Measurements from ENCODE around the gene RRBP1. TPM values are rescaled to one million over a fixed set of nuclear protein-coding genes. Genes with fewer than 3 reads are reported as not detected.

The RRBP1 gene
- total and polyA plus RNA-seq, 7 experiments from 2014 or later = 4.1 to 73.9 (median 28.1) TPM

DNA sequence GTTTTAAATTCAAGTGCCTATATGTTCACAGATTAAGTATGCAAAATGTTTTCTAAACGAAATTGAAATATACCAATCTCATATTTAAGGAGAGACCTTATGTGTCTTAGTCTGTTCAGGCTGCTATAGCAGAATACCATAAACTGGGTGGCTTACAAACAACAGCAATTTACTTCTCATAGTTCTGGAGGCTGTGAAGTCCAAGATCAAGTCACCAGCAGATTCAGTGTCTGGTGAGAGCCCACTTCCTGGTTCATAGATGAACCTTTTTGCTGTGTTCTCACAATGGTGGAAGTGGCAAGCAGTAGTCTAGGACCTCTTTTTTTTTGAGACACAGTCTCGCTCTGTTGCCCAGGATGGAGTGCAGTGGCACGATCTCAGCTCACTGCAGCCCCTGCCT is 115.7 kb downstream of the RRBP1 start:
- H3K27me3 Mint-ChIP-seq = peaks cover 0 to 21% (median 0%) of the 10 kb centered on the region in 5 donors
- peaks cover 0 to 4% (median 0%) of the 10 kb centered on the region in 5 donors for H3K36me3 Mint-ChIP-seq
- H3K9me3 ChIP-seq (ENCODE audit: control insufficient read depth in 2 of 3, low read length in 3 of 3) = no peaks in the 10 kb centered on the region
- H3K27ac ChIP-seq (ENCODE audit: low read depth, low read length) = no peak overlapping the region
- ATAC-seq = no peak
- ChIA-PET CTCF (interaction anchor here (0.5 kb wide), 1 partner anchor 81 kb away, joined by 3 read pairs; no protein-coding TSS in a partner anchor), POLR2A (no interaction called here)
- no peak overlapping the region for H3K27ac Mint-ChIP-seq
- peaks cover 5% of the 10 kb centered on the region in 2 donors for H3K4me1 ChIP-seq (ENCODE audit: control insufficient read depth in 2 of 2, insufficient read depth in 2 of 2, low read length in 2 of 2)
- no peak for DNase-seq
- H3K9me3 Mint-ChIP-seq = peaks cover 0 to 3% (median 0%) of the 10 kb centered on the region in 11 donors
- H3K4me3 ChIP-seq (ENCODE audit: low read length) = no peak overlapping the region
- no peaks in the 10 kb centered on the region for H3K27me3 ChIP-seq (ENCODE audit: control insufficient read depth in 2 of 2, insufficient read depth in 2 of 2, low read length in 2 of 2)
- peaks cover 0 to 10% (median 0%) of the 10 kb centered on the region in 3 experiments for H3K36me3 ChIP-seq (ENCODE audit: control insufficient read depth in 2 of 3, insufficient read depth in 3 of 3, low read length in 3 of 3)
- no peak overlapping the region for H3K4me3 Mint-ChIP-seq
- intact Hi-C loops (cut with micrococcal nuclease) = no loop called here
- peaks cover 4 to 20% (median 9%) of the 10 kb centered on the region in 7 donors for H3K4me1 Mint-ChIP-seq

DNA sequence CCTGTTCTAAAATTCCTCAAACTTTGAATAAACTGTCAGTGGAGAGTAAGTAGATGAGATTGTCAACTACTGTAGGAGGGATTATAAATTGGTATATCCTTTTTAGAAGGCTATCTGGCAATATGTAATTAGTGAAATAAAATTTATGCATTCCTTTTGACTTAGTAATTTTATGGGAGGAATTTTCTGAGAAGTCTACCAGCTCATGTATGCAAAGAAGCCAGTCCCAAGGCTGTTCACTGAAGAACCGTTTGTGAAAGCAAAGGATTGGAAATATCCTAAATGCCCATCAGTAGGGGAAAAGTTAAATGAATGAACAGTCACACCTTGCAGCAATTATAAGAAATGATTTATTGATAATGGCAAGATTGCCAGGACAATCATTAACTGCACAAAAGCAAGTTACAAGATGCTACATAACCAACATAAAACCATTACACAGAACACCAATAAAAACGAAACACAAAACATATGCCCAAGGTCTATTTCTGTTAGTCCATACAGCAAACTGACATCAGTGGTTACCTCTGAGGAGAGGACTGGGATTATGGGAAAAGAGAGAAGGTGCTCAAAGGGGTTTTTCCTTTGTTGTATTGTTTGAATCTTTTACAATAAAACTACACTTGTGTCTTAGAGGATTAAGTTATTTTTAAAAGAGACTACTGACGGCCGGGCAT is 116.7 kb downstream of the RRBP1 start:
- peaks cover 0 to 4% (median 0%) of the 10 kb centered on the region in 5 donors for H3K36me3 Mint-ChIP-seq
- no peak overlapping the region for H3K27ac Mint-ChIP-seq
- ATAC-seq (no peak), DNase-seq (no peak)
- H3K27me3 ChIP-seq (ENCODE audit: control insufficient read depth in 2 of 2, insufficient read depth in 2 of 2, low read length in 2 of 2) = no peaks in the 10 kb centered on the region
- H3K27me3 Mint-ChIP-seq = peaks cover 0 to 21% (median 0%) of the 10 kb centered on the region in 5 donors
- POLR2A ChIA-PET = no interaction called here
- H3K36me3 ChIP-seq (ENCODE audit: control insufficient read depth in 2 of 3, insufficient read depth in 3 of 3, low read length in 3 of 3) = peaks cover 0 to 8% (median 0%) of the 10 kb centered on the region in 3 experiments
- intact Hi-C loops (cut with micrococcal nuclease) = no loop called here
- no peak overlapping the region for H3K4me3 Mint-ChIP-seq
- H3K9me3 Mint-ChIP-seq = peaks cover 0 to 3% (median 0%) of the 10 kb centered on the region in 11 donors
- CTCF ChIA-PET = no interaction called here
- H3K4me1 Mint-ChIP-seq = peaks cover 0 to 11% (median 5%) of the 10 kb centered on the region in 7 donors
- H3K4me3 ChIP-seq (ENCODE audit: low read length) = no peak overlapping the region
- no peak overlapping the region for H3K27ac ChIP-seq (ENCODE audit: low read depth, low read length)
- H3K4me1 ChIP-seq (ENCODE audit: control insufficient read depth in 2 of 2, insufficient read depth in 2 of 2, low read length in 2 of 2) = no peaks in the 10 kb centered on the region
- H3K9me3 ChIP-seq (ENCODE audit: control insufficient read depth in 2 of 3, low read length in 3 of 3) = no peaks in the 10 kb centered on the region

Other genes starting within 250 kb of the RRBP1 start
- gene BFSP1, start 150.9 kb downstream of the RRBP1 start, total RNA-seq = 1 to 10 TPM in 1 of 5 experiments, under 1 TPM in 1, not detected in 3; 0.42 to 3.4 TPM
- gene BFSP1, start 150.9 kb downstream of the RRBP1 start, polyA plus RNA-seq = not detected
- 10 to 100 TPM; 28.7 to 63.6 (median 33.9) TPM for gene DSTN, start 112.2 kb downstream of the RRBP1 start, total RNA-seq
- gene DSTN, start 112.2 kb downstream of the RRBP1 start, polyA plus RNA-seq = 100 to 1,000 TPM in 1 of 2 donors, 10 to 100 TPM in 1; 80.7 to 113 TPM
- not detected for gene BANF2, start 17.7 kb upstream of the RRBP1 start, total RNA-seq
- gene BANF2, start 17.7 kb upstream of the RRBP1 start, polyA plus RNA-seq = not detected